Inflammatory macrophage (primary cell): Measurements from ENCODE around the gene CHRDL1.
"Not testable (repeated sequence)": the region's sequence is repeated elsewhere in the genome, so short reads cannot be mapped to it uniquely, and the experiment has no call there.

Experiments used
- DNase-seq, 2 donors: peaks; one replicate each; pipeline ENCODE4 v3.0.0-alpha.2; 2020 to 2022
- total RNA-seq, 18 experiments: gene quantifications; one replicate each; lab custom pipeline; 2026; ENCODE audit warnings: mixed read lengths in 6 of 18, inconsistent platforms in 2 of 18; lab: John Stamatoyannopoulos, UW

Gene CHRDL1
- 0 to 0.10 (median 0) reads per million in 18 experiments for total RNA-seq

GRCh38 chrX:110795645-110796406 lies at the start of gene CHRDL1:
Gene CHRDL1 (minus strand): TSS chrX:110795817. CDS start chrX:110792181, 3,636 bp downstream.
- DNase-seq, result no peak

GRCh38 chrX:110836982-110837381 lies 41.4 kb upstream of the CHRDL1 start:
- DNase-seq, result no peak

- peak; percentile 3 to 48 for DNase-seq
Measured at GRCh38 chrX:110836451-110836850, 40.8 kb upstream of the CHRDL1 start.

GRCh38 chrX:110836001-110836400 lies 40.4 kb upstream of the CHRDL1 start:
- no peak for DNase-seq

- DNase-seq, result no peak
Measured at GRCh38 chrX:110825972-110826371, 30.4 kb upstream of the CHRDL1 start.

GRCh38 chrX:110816543-110816942 lies 20.9 kb upstream of the CHRDL1 start:
- DNase-seq, result not testable (repeated sequence)

GRCh38 chrX:110806145-110806544 lies 10.5 kb upstream of the CHRDL1 start:
- DNase-seq, result no peak

GRCh38 chrX:110805303-110805702 lies 9.7 kb upstream of the CHRDL1 start:
- no peak for DNase-seq

- DNase-seq, result no peak
Measured at GRCh38 chrX:110804446-110804845, 8.8 kb upstream of the CHRDL1 start.

GRCh38 chrX:110803506-110803905 lies 7.9 kb upstream of the CHRDL1 start:
- no peak for DNase-seq

GRCh38 chrX:110796407-110796697 lies 735 bp upstream of the CHRDL1 start:
- DNase-seq, result no peak

GRCh38 chrX:110794601-110795000 lies 1.0 kb downstream of the CHRDL1 start:
- no peak for DNase-seq

- DNase-seq, result no peak
Measured at GRCh38 chrX:110791071-110791470, 4.5 kb downstream of the CHRDL1 start.

GRCh38 chrX:110786486-110786885 lies 9.1 kb downstream of the CHRDL1 start:
- DNase-seq, result no peak

GRCh38 chrX:110759785-110760184 lies 35.8 kb downstream of the CHRDL1 start:
- DNase-seq, result no peak

GRCh38 chrX:110758781-110759422 lies 36.7 kb downstream of the CHRDL1 start:
- no peak for DNase-seq

GRCh38 chrX:110755611-110756010 lies 40.0 kb downstream of the CHRDL1 start:
- DNase-seq, result no peak

- DNase-seq, result no peak
Measured at GRCh38 chrX:110755061-110755460, 40.6 kb downstream of the CHRDL1 start.

GRCh38 chrX:110750526-110751189 lies 45.0 kb downstream of the CHRDL1 start:
- no peak for DNase-seq

GRCh38 chrX:110748256-110748806 lies 47.3 kb downstream of the CHRDL1 start:
- peak; percentile 1 to 14 for DNase-seq

- DNase-seq, result no peak
Measured at GRCh38 chrX:110746014-110746413, 49.6 kb downstream of the CHRDL1 start.

GRCh38 chrX:110745288-110745687 lies 50.3 kb downstream of the CHRDL1 start:
- DNase-seq, result no peak

- DNase-seq, result peak in 1 of 2 donors; percentile 3
Measured at GRCh38 chrX:110743679-110744340, 51.8 kb downstream of the CHRDL1 start.
